ENCODE data around the gene RNF25. TPM values are rescaled to one million over a fixed set of nuclear protein-coding genes. Genes with fewer than 3 reads are reported as not detected.

RNF25 gene
- total and polyA plus RNA-seq, 3 donors from 2014 or later, result 26.0 to 57.8 (median 36.0) TPM

DNA sequence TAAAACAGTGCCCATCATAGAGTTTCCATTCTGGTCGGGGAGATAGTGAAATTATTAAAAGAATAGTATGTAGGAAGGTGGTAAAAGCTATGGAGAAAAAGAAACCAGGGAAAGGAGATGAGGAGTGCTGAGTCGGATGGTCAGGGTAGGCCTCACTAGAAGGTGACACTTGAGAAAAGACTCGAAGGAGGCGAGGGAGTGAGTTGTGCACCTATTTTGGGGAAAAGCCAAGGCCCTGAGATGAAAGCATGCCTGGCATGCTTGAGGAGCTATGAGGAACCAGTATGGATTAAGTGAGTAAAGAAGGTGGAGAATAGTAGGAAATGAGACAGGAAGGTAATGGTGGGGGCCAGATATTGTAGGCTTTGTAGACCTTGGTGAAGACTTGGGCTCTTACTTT is 31.5 kb upstream of the RNF25 start:
- Histone ChIP-seq H3K27me3 (no peaks in the 10 kb centered on the region), H3K27ac (no peak overlapping the region), H3K4me1 (no peaks in the 10 kb centered on the region), H3K4me3 (no peak overlapping the region), H3K9me3 (no peaks in the 10 kb centered on the region), H3K36me3 (ENCODE audit: low read depth, missing control alignments) (no peaks in the 10 kb centered on the region)
- DNase-seq, result no peak
- 76 to 89% methylated on average over 4 of the region's 4 CpGs for WGBS, 2 donors
- intact Hi-C loops (cut with DNase I; ENCODE audit: low total_unique reads), result no loop called here
- TF ChIP-seq POLR2A (IDR thresholded peaks at IDR 0.05), result no peak
- TF ChIP-seq, protein P1, sequence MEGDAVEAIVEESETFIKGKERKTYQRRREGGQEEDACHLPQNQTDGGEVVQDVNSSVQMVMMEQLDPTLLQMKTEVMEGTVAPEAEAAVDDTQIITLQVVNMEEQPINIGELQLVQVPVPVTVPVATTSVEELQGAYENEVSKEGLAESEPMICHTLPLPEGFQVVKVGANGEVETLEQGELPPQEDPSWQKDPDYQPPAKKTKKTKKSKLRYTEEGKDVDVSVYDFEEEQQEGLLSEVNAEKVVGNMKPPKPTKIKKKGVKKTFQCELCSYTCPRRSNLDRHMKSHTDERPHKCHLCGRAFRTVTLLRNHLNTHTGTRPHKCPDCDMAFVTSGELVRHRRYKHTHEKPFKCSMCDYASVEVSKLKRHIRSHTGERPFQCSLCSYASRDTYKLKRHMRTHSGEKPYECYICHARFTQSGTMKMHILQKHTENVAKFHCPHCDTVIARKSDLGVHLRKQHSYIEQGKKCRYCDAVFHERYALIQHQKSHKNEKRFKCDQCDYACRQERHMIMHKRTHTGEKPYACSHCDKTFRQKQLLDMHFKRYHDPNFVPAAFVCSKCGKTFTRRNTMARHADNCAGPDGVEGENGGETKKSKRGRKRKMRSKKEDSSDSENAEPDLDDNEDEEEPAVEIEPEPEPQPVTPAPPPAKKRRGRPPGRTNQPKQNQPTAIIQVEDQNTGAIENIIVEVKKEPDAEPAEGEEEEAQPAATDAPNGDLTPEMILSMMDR (IDR thresholded peaks at IDR 0.05), result no peak

DNA sequence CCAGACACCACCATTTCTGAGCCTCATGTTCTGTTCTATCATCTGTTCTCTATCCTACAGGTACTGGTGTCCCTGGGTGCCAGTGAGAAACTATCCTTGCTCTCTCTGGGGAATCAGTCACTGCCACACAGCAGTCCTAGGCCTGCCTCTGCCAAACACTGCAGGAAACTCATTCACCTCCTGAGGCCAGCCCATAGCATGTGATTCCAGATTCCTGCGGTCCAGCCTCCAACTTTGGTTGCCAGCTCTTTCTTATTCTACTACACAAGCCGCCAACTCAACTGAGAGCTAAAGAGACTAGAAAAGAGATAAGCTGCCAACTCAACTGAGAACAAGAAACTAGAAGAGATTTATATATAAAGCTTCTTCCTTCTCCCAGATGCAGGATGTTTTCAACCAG is 30.0 kb upstream of the RNF25 start:
- Histone ChIP-seq H3K27ac (no peak overlapping the region), H3K4me3 (no peak overlapping the region), H3K27me3 (no peaks in the 10 kb centered on the region), H3K4me1 (no peaks in the 10 kb centered on the region), H3K36me3 (ENCODE audit: low read depth, missing control alignments) (no peaks in the 10 kb centered on the region), H3K9me3 (no peaks in the 10 kb centered on the region)
- TF ChIP-seq, protein P1 (IDR thresholded peaks at IDR 0.05), result no peak
- no peak for TF ChIP-seq POLR2A (IDR thresholded peaks at IDR 0.05)
- intact Hi-C loops (cut with DNase I; ENCODE audit: low total_unique reads), result no loop called here
- DNase-seq, result no peak
- 86 to 97% methylated on average over 2 of the region's 2 CpGs for WGBS, 2 donors

DNA sequence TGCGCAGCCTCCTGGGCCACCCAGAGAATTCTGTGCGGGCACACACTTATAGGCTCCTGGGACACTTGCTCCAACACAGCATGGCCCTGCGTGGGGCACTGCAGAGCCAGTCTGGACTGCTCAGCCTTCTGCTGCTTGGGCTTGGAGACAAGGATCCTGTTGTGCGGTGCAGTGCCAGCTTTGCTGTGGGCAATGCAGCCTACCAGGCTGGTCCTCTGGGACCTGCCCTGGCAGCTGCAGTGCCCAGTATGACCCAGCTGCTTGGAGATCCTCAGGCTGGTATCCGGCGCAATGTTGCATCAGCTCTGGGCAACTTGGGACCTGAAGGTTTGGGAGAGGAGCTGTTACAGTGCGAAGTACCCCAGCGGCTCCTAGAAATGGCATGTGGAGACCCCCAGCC is 27.1 kb upstream of the RNF25 start:
- TF ChIP-seq, protein P1 (IDR thresholded peaks at IDR 0.05), result no peak
- no peak for TF ChIP-seq POLR2A (IDR thresholded peaks at IDR 0.05)
- Histone ChIP-seq H3K27me3 (no peaks in the 10 kb centered on the region), H3K9me3 (no peaks in the 10 kb centered on the region), H3K36me3 (ENCODE audit: low read depth, missing control alignments) (no peaks in the 10 kb centered on the region), H3K4me3 (no peak overlapping the region), H3K27ac (no peak overlapping the region), H3K4me1 (no peaks in the 10 kb centered on the region)
- intact Hi-C loops (cut with DNase I; ENCODE audit: low total_unique reads), result no loop called here
- DNase-seq, result no peak
- WGBS, 2 donors, result 93 to 96% methylated on average over 7 to 8 of the region's 8 CpGs

DNA sequence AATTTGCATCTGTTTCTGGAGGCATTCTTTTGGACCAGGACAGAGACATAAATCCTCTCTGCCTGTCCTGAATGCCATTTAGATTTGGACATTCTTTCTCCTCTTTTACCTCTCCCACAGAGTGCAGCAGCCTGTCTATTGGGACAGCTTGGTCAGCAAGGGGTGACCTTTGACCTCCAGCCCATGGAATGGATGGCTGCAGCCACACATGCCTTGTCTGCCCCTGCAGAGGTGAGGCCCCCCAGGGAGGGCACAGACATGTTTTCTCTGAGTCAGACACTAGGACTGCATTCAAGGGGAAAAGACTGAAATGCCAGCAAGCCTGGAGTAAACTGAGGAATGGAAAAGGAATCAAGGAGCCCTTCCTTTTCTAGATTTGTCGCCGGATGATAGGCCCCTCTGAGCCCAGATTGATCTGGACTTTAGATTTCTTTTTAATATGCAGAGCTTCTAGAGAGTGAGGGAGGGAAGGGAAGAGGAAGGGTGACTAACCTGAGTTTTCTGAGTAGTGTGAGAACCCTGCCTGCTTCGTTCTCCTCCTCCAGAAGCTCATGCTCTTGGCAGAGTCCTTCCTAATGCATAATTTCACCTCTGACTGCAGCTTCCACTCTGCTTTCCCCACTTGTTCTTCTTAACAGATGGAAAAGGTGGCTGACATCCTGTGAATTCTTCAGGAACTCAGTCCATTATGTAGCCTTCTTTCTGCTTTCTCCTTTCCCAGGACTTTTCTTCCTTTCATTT is 22.8 kb upstream of the RNF25 start:
- TF ChIP-seq, protein P1 (IDR thresholded peaks at IDR 0.05), result no peak
- TF ChIP-seq POLR2A (IDR thresholded peaks at IDR 0.05), result no peak
- Histone ChIP-seq H3K4me3 (no peak overlapping the region), H3K9me3 (no peaks in the 10 kb centered on the region), H3K4me1 (no peaks in the 10 kb centered on the region), H3K27me3 (no peaks in the 10 kb centered on the region), H3K36me3 (ENCODE audit: low read depth, missing control alignments) (no peaks in the 10 kb centered on the region), H3K27ac (no peak overlapping the region)
- intact Hi-C loops (cut with DNase I; ENCODE audit: low total_unique reads), result no loop called here
- 81 to 92% methylated on average over 3 of the region's 3 CpGs for WGBS, 2 donors
- no peak for DNase-seq

DNA sequence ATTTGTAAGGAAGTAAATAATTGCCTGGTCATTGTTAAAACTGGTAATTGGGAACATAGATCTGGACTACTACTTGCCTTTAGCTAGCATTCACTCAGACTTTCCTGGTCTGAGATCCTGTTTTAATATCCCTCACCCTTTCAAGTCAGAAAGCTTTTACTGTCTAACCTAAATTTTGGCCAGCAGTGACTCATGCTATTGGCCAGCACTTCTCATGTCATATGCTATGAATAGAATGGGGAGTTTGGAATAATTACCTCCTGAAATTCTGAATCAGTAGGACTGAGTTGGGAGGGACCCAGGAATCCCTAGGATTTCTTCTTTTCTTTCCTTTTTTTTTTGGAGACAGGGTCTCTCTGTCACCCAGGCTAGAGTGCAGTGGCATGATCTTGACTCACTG is 19.4 kb upstream of the RNF25 start:
- Histone ChIP-seq H3K4me3 (no peak overlapping the region), H3K27me3 (no peaks in the 10 kb centered on the region), H3K36me3 (ENCODE audit: low read depth, missing control alignments) (no peaks in the 10 kb centered on the region), H3K4me1 (no peaks in the 10 kb centered on the region), H3K9me3 (no peaks in the 10 kb centered on the region), H3K27ac (no peak overlapping the region)
- DNase-seq, result no peak
- TF ChIP-seq POLR2A (IDR thresholded peaks at IDR 0.05), result no peak
- TF ChIP-seq, protein P1 (IDR thresholded peaks at IDR 0.05), result no peak
- intact Hi-C loops (cut with DNase I; ENCODE audit: low total_unique reads), result no loop called here

Measured in testis (tissue), 3 donors.